Body of pancreas (tissue), 4 donors: ENCODE results near the gene SYNPO.

Source experiments
- CTCF ChIP-seq, 7 experiments: fragments of 450-650 bp in 4 of 7; fragments of 200-600 bp in 3 of 7; sonication (generic) in 3 of 7; IDR thresholded peaks; one replicate each; pipeline ENCODE4 v1.5.1; 2016 to 2019; ENCODE audit warnings: antibody characterized with exemption in 7 of 7
- POLR2A ChIP-seq, 3 donors: fragments of 450-650 bp; IDR thresholded peaks; one replicate each; pipeline ENCODE4 v1.6.1; 2016; ENCODE audit warnings: antibody characterized with exemption in 3 of 3, mild to moderate bottlenecking in 2 of 3

GRCh38 chr5:150596826-150597225 lies 43.6 kb upstream of the SYNPO start:
- TF ChIP-seq POLR2A (IDR thresholded peaks at IDR 0.05), result no peak
- TF ChIP-seq CTCF (IDR thresholded peaks at IDR 0.05), result no peak
